ENCODE data around the gene LSAMP. TPM values are rescaled to one million over a fixed set of nuclear protein-coding genes. Genes with fewer than 3 reads are reported as not detected.

LSAMP gene
- total RNA-seq, 1 experiment from 2014 or later: not detected

DNA sequence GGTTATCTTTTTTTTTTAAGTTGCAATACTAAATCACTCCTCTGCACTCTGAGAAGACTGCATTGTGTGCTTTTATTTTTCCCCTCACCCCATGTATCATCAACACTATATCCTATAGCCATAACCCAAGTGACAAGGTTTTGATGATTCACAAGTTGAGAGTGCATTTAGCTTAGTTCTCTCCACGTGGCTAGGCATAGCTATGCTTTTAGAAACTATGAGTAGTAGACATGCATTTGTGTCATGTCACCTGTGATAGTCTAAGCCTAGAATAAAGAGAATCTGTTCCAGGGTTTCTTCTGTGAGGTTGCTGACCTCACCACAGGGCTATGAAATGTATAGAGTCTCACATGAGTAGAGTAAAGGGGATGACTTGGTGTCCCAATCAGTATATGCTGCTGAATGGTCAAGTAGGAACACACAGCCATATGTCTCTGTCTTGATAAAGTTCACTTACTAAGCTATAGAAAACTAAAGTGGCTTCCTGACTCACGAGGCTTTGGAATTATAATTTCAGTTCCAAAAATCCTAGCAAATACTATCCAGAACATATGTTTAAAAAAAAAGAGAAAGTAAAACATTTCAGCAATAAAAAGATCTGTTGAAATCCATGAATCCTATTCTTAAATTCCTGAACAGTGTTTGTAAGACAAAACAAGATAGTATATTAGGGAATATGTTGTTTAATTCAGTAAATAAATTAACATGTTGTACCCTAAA, 206.3 kb downstream of the LSAMP start:
- H3K4me3 Mint-ChIP-seq (ENCODE audit: unreplicated experiment): no peak overlapping the region
- ChIA-PET CTCF (no interaction called here), POLR2A (no interaction called here)
- no peak overlapping the region for H3K27ac Mint-ChIP-seq (ENCODE audit: low read depth, unreplicated experiment)
- no peaks in the 10 kb centered on the region for H3K9me3 Mint-ChIP-seq (ENCODE audit: unreplicated experiment)
- H3K27me3 Mint-ChIP-seq (ENCODE audit: insufficient read depth, unreplicated experiment): peaks cover 47% of the 10 kb centered on the region
- no peak for DNase-seq (ENCODE audit: unreplicated experiment)
- intact Hi-C loops (cut with micrococcal nuclease): no loop called here
- H3K36me3 Mint-ChIP-seq (ENCODE audit: insufficient read depth, unreplicated experiment): no peaks in the 10 kb centered on the region
- TF ChIP-seq CTCF (IDR thresholded peaks at IDR 0.05; ENCODE audit: unreplicated experiment): no peak
- H3K4me1 Mint-ChIP-seq (ENCODE audit: insufficient read depth, unreplicated experiment): no peaks in the 10 kb centered on the region
- BruUV-seq (replicated peaks): no TSS peak

- no peak for DNase-seq (ENCODE audit: unreplicated experiment)
- H3K27me3 Mint-ChIP-seq (ENCODE audit: insufficient read depth, unreplicated experiment): peaks cover 46% of the 10 kb centered on the region
- BruUV-seq (replicated peaks): no TSS peak
- no peak for TF ChIP-seq CTCF (IDR thresholded peaks at IDR 0.05; ENCODE audit: unreplicated experiment)
- no peak overlapping the region for H3K27ac Mint-ChIP-seq (ENCODE audit: low read depth, unreplicated experiment)
- H3K4me1 Mint-ChIP-seq (ENCODE audit: insufficient read depth, unreplicated experiment): no peaks in the 10 kb centered on the region
- POLR2A ChIA-PET: no interaction called here
- no peaks in the 10 kb centered on the region for H3K9me3 Mint-ChIP-seq (ENCODE audit: unreplicated experiment)
- intact Hi-C loops (cut with micrococcal nuclease): no loop called here
- CTCF ChIA-PET: interaction anchor here (0.6 to 0.8 kb wide), 5 partner anchors 13 to 542 kb away, joined by 3 read pairs; no protein-coding TSS in a partner anchor
- no peaks in the 10 kb centered on the region for H3K36me3 Mint-ChIP-seq (ENCODE audit: insufficient read depth, unreplicated experiment)
- no peak overlapping the region for H3K4me3 Mint-ChIP-seq (ENCODE audit: unreplicated experiment)
Measured at GRCh38 chr3:116233711-116234357, 211.5 kb downstream of the LSAMP start.

- POLR2A ChIA-PET: no interaction called here
- intact Hi-C loops (cut with micrococcal nuclease): no loop called here
- no peaks in the 10 kb centered on the region for H3K4me1 Mint-ChIP-seq (ENCODE audit: insufficient read depth, unreplicated experiment)
- H3K27ac Mint-ChIP-seq (ENCODE audit: low read depth, unreplicated experiment): no peak overlapping the region
- no peaks in the 10 kb centered on the region for H3K9me3 Mint-ChIP-seq (ENCODE audit: unreplicated experiment)
- TF ChIP-seq CTCF (IDR thresholded peaks at IDR 0.05; ENCODE audit: unreplicated experiment): no peak
- no peaks in the 10 kb centered on the region for H3K36me3 Mint-ChIP-seq (ENCODE audit: insufficient read depth, unreplicated experiment)
- no TSS peak for BruUV-seq (replicated peaks)
- H3K27me3 Mint-ChIP-seq (ENCODE audit: insufficient read depth, unreplicated experiment): peaks cover 79% of the 10 kb centered on the region
- H3K4me3 Mint-ChIP-seq (ENCODE audit: unreplicated experiment): no peak overlapping the region
- CTCF ChIA-PET: no interaction called here
- DNase-seq (ENCODE audit: unreplicated experiment): no peak
Measured at GRCh38 chr3:116230431-116231020, 214.8 kb downstream of the LSAMP start.

DNA sequence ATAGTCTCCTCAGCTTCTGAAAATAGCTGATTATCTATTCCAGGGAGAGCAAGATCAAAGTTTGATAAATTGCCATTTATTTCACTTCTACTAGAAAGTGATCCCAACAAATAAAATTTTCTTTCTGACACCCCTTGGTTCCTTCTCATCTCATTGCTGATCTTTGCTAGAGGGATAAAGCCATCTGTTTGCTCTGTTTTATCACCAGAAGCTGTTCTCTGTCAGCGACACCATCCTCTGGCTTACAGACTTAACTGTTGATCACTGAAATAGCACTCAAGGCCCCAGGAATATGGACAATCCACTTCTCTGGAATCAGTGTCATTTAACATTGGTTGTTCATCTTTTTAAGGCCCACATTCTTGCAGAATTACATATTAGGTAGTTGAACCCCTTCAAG, 219.0 kb downstream of the LSAMP start:
- intact Hi-C loops (cut with micrococcal nuclease): no loop called here
- ChIA-PET POLR2A (no interaction called here), CTCF (interaction anchor here (0.6 kb wide), 1 partner anchor 142 kb away, joined by 3 read pairs; no protein-coding TSS in a partner anchor)
- Mint-ChIP-seq H3K9me3 (ENCODE audit: unreplicated experiment) (no peaks in the 10 kb centered on the region), H3K4me3 (ENCODE audit: unreplicated experiment) (no peak overlapping the region), H3K36me3 (ENCODE audit: insufficient read depth, unreplicated experiment) (no peaks in the 10 kb centered on the region), H3K4me1 (ENCODE audit: insufficient read depth, unreplicated experiment) (no peaks in the 10 kb centered on the region), H3K27me3 (ENCODE audit: insufficient read depth, unreplicated experiment) (peaks cover 86% of the 10 kb centered on the region), H3K27ac (ENCODE audit: low read depth, unreplicated experiment) (no peak overlapping the region)
- TF ChIP-seq CTCF (IDR thresholded peaks at IDR 0.05; ENCODE audit: unreplicated experiment): no peak
- BruUV-seq (replicated peaks): no TSS peak
- no peak for DNase-seq (ENCODE audit: unreplicated experiment)

All from MCF 10A (cell line).